HepG2 (cell line): ENCODE results near the gene MAP3K7CL. TPM values are rescaled to one million over a fixed set of nuclear protein-coding genes. Genes with fewer than 3 reads are reported as not detected.

Experiments used
- ATAC-seq: fragments of 200-7000 bp; cut with Tn5 transposase; 3 replicates; pipeline ENCODE4 v1.9.1; 2020; ENCODE audit warnings: mild to moderate bottlenecking, moderate library complexity
- BruUV-seq: library from RNA; stranded (reverse); fragments of 400-500 nt; replicated peaks from 2 replicates; lab custom pipeline; 2021; lab: Mats Ljungman, UMichigan
- CTCF ChIA-PET: fragments of 300-600 bp; formaldehyde crosslinking; extraction: SDS; loops from one replicate; lab custom pipeline; 2021; ENCODE audit warnings: low total read pairs, inconsistent platforms, low intra/inter-chr PET ratio; lab: Yijun Ruan, JAX
- POLR2A ChIA-PET: fragments of 350-600 bp; sonication (Branson Sonifier 250); formaldehyde crosslinking; loops from one replicate; lab custom pipeline; 2020; ENCODE audit warnings: antibody characterized with exemption, inconsistent platforms; lab: Yijun Ruan, JAX
- DNase-seq: peaks from one replicate; pipeline ENCODE4 v3.0.0-alpha.2; 2015; ENCODE audit warnings: low spot score
- FAIRE-seq: peaks from 3 replicates; lab custom pipeline; 2011; peaks lifted over from hg19 to GRCh38; lab: Jason Lieb, UNC
- H2AFZ ChIP-seq: one replicate; pipeline ENCODE4 v1.6.1; 2011; ENCODE audit warnings: low read length, inconsistent platforms
- H3K27ac ChIP-seq: fragments of 300-600 bp; 3 replicates; pipeline ENCODE4 v1.8.0; 2011; ENCODE audit warnings: mixed run types, mild to moderate bottlenecking, mixed read lengths, low read length, inconsistent platforms; ENCODE audit not compliant: insufficient read depth; ENCODE audit errors: extremely low read length
- H3K27me3 ChIP-seq, 2 experiments: fragments of 200-600 bp in 1 of 2; 2 replicates in 1 of 2; 3 replicates in 1 of 2; pipeline versions ENCODE4 v1.6.0 to v1.8.0; 2011; ENCODE audit warnings: low read length in 2 of 2, mild to moderate bottlenecking in 2 of 2, moderate library complexity in 2 of 2, inconsistent platforms in 1 of 2; ENCODE audit not compliant: insufficient read depth in 2 of 2, control insufficient read depth in 1 of 2
- H3K36me3 ChIP-seq, 2 experiments: fragments of 200-600 bp in 1 of 2; replicated peaks in 1 of 2; 2 replicates in 1 of 2; 3 replicates in 1 of 2; pipeline versions ENCODE4 v1.5.1 to v1.8.0; 2011; ENCODE audit warnings: low read length in 2 of 2, inconsistent platforms in 1 of 2; ENCODE audit not compliant: insufficient read depth in 2 of 2, control insufficient read depth in 1 of 2
- H3K4me1 ChIP-seq: 2 replicates; pipeline ENCODE4 v1.5.1; 2012; ENCODE audit warnings: low read length, inconsistent platforms; ENCODE audit not compliant: insufficient read depth
- H3K4me2 ChIP-seq: 2 replicates; pipeline ENCODE4 v1.6.0; 2011; ENCODE audit warnings: low read depth, low read length, inconsistent platforms
- H3K4me3 ChIP-seq, 3 experiments: fragments of 200-600 bp in 1 of 3; sonication (generic), shearing (Covaris generic) in 1 of 3; replicated peaks in 1 of 3; 2 replicates each; pipeline ENCODE4 v1.5.1; 2011 to 2016; ENCODE audit warnings: low read length in 3 of 3, inconsistent platforms in 2 of 3, low read depth in 2 of 3, mild to moderate bottlenecking in 2 of 3, control low read depth in 1 of 3, mixed read lengths in 1 of 3; ENCODE audit not compliant: insufficient read depth in 1 of 3
- H3K79me2 ChIP-seq: one replicate; pipeline ENCODE4 v1.6.1; 2011; ENCODE audit warnings: low read length, inconsistent platforms; ENCODE audit not compliant: insufficient read depth
- H3K9ac ChIP-seq: 2 replicates; pipeline ENCODE4 v1.6.0; 2011; ENCODE audit warnings: mild to moderate bottlenecking, low read depth, low read length, inconsistent platforms; ENCODE audit not compliant: insufficient read depth
- H3K9me3 ChIP-seq: 2 replicates; pipeline ENCODE4 v1.5.1; 2012; ENCODE audit warnings: mild to moderate bottlenecking, low read length
- H4K20me1 ChIP-seq: 2 replicates; pipeline ENCODE4 v1.6.0; 2011; ENCODE audit warnings: inconsistent platforms, mild to moderate bottlenecking, low read length, moderate library complexity; ENCODE audit not compliant: insufficient read depth
- KLF15 ChIP-seq: sonication (generic); formaldehyde crosslinking; IDR thresholded peaks from 2 replicates; pipeline ENCODE4 v1.8.1; 2023; ENCODE audit warnings: borderline replicate concordance, mild to moderate bottlenecking, inconsistent platforms, missing genetic modification reagents, mixed read lengths
- ZEB1 ChIP-seq: IDR thresholded peaks from 2 replicates; pipeline ENCODE4 v1.6.1; 2012; ENCODE audit warnings: mild to moderate bottlenecking, low read depth, inconsistent platforms; ENCODE audit not compliant: insufficient replicate concordance
- WGBS: methylation state at CpG from one replicate; pipeline ENCODE4 v1.1.6; 2017; ENCODE audit warnings: low lambda C conversion rate; 5-methylcytosine and 5-hydroxymethylcytosine counted together
- in situ Hi-C: cut with HindIII; loops from 2 replicates; pipeline ENCODE4 v1.10.0; 2017; ENCODE audit warnings: low pct_unique_long_range_greater_than_20kb; ENCODE audit not compliant: extremely low pct_ligation_motif_present
- intact Hi-C: fragments of 100-400 bp; cut with micrococcal nuclease; formaldehyde crosslinking; loops from one replicate; pipeline ENCODE4 v1.10.0; 2022; ENCODE audit not compliant: unreplicated experiment
- polyA plus RNA-seq, 8 experiments: library from polyadenylated mRNA; depleted of rRNA in 3 of 8; stranded (reverse) in 7 of 8; unstranded in 1 of 8; fragments of >200 nt; fragmentation: Illumina TruSeq in 4 of 8; extraction: Trizol in 4 of 8; gene quantifications; 2 replicates each; pipeline versions ENCODE4 v1.2.1 to v1.2.3, GENCODE V29; 2011 to 2016; ENCODE audit warnings: low read depth in 4 of 8, missing spikeins in 1 of 8, mixed read lengths in 1 of 8; ENCODE audit not compliant: insufficient read depth in 1 of 8
- total RNA-seq, 5 experiments: library from RNA; depleted of rRNA; stranded (reverse); fragments of >200 nt; fragmentation: Illumina TruSeq; extraction: Trizol; gene quantifications; 2 replicates each; pipeline ENCODE4 v1.2.3, GENCODE V29; 2016; ENCODE audit warnings: low read depth in 1 of 5
- TF ChIP-seq, protein P1 (sequence below): sonication (generic); formaldehyde crosslinking; IDR thresholded peaks from 2 replicates; pipeline ENCODE4 v1.4.0; 2020; ENCODE audit warnings: missing genetic modification reagents; ENCODE audit errors: not compliant biosample characterization
- TF ChIP-seq, protein P2 (sequence below): sonication (generic); formaldehyde crosslinking; IDR thresholded peaks from 2 replicates; pipeline ENCODE4 v1.5.1; 2020; ENCODE audit warnings: missing genetic modification reagents, mild to moderate bottlenecking, borderline replicate concordance

Gene MAP3K7CL
- total and polyA plus RNA-seq, 2 of the 13 experiments (the other 11 are each of a cell fraction or from before 2014, with no cell fraction given) = 0.04 to 0.15 TPM

DNA sequence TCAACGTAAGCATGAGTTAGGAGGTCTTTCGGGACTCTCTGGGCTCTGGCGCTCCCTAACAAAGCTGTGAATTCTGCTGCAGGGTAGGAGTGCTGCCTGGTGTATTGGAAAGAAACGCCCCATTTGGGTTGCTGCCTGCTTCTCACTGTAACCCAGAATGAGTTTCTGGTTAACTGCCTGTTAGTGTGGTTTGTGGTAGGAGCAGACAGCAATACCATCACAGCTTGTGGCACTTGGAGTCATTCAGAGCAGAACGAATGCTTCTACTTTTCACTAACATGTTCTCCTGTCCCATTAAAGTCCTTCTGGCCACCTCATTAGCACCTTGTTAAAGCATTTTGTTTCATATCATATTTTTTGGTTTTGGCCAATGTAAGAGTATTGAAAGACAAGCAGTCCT is 18.1 kb downstream of the MAP3K7CL start:
- Histone ChIP-seq H3K9me3 (no peaks in the 10 kb centered on the region), H3K4me1 (no peaks in the 10 kb centered on the region), H3K27ac (no peak overlapping the region), H4K20me1 (no peaks in the 10 kb centered on the region), H3K4me3 (no peak overlapping the region), H2AFZ (no peak overlapping the region), H3K36me3 (no peaks in the 10 kb centered on the region), H3K79me2 (no peaks in the 10 kb centered on the region), H3K27me3 (no peaks in the 10 kb centered on the region), H3K4me2 (no peak overlapping the region), H3K9ac (no peak overlapping the region)
- ChIA-PET CTCF (no interaction called here), POLR2A (no interaction called here)
- TF ChIP-seq, protein P1, sequence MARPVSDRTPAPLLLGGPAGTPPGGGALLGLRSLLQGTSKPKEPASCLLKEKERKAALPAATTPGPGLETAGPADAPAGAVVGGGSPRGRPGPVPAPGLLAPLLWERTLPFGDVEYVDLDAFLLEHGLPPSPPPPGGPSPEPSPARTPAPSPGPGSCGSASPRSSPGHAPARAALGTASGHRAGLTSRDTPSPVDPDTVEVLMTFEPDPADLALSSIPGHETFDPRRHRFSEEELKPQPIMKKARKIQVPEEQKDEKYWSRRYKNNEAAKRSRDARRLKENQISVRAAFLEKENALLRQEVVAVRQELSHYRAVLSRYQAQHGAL (CRISPR knock-in tag) = no peak
- TF ChIP-seq, protein P2, sequence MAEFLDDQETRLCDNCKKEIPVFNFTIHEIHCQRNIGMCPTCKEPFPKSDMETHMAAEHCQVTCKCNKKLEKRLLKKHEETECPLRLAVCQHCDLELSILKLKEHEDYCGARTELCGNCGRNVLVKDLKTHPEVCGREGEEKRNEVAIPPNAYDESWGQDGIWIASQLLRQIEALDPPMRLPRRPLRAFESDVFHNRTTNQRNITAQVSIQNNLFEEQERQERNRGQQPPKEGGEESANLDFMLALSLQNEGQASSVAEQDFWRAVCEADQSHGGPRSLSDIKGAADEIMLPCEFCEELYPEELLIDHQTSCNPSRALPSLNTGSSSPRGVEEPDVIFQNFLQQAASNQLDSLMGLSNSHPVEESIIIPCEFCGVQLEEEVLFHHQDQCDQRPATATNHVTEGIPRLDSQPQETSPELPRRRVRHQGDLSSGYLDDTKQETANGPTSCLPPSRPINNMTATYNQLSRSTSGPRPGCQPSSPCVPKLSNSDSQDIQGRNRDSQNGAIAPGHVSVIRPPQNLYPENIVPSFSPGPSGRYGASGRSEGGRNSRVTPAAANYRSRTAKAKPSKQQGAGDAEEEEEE (CRISPR knock-in tag) = no peak
- DNase-seq (no peak), FAIRE-seq (no peak), ATAC-seq (no peak)
- intact Hi-C loops (no loop called here), in situ Hi-C loops (no loop called here)
- 44% methylated on average over 5 of the region's 5 CpGs for WGBS
- no TSS peak for BruUV-seq

DNA sequence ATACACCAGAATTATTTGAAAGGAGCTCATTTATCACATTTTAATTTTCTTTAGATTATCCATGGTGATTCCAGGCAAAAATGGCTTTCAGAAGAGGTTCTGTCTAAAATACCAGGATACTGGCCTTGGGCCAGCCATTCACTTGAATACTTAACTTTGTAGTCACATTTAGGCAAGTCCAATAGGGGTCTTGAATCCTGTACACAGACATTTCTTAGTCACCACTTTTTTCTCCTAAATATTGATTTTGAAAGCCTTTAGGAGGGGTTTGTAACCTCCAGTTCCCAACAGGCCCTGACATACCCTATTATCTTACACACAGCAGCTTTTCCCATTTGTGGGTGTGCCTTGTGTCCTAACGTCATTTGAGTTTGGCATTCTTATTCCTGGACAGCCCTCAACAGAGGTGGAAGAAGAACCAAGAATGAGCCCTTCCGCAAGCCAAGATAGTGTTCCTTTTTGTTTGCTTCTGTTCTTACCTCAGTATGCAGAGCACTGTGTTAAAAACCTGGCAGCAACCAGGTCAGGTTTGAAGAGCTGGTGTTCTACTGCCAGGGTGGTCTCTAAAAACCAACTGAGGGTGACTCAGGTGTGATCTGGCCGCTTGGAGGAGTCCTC is 19.5 kb downstream of the MAP3K7CL start:
- no peak for ATAC-seq
- in situ Hi-C loops (no loop called here), intact Hi-C loops (no loop called here)
- H3K4me1 ChIP-seq = no peaks in the 10 kb centered on the region
- 48% methylated on average over 2 of the region's 3 CpGs for WGBS
- no TSS peak for BruUV-seq
- CTCF ChIA-PET = no interaction called here
- no peaks in the 10 kb centered on the region for H3K79me2 ChIP-seq
- DNase-seq = no peak
- no peak for FAIRE-seq
- no peak for TF ChIP-seq KLF15 (CRISPR knock-in tag)
- TF ChIP-seq ZEB1 = no peak
- POLR2A ChIA-PET = no interaction called here
- H3K27me3 ChIP-seq = no peaks in the 10 kb centered on the region
- H3K27ac ChIP-seq = no peak overlapping the region
- no peak overlapping the region for H3K4me3 ChIP-seq
- no peaks in the 10 kb centered on the region for H4K20me1 ChIP-seq
- no peak overlapping the region for H3K4me2 ChIP-seq
- H3K9me3 ChIP-seq = no peaks in the 10 kb centered on the region
- H3K9ac ChIP-seq = no peak overlapping the region
- H3K36me3 ChIP-seq = no peaks in the 10 kb centered on the region
- H2AFZ ChIP-seq = no peak overlapping the region
